GM19372 (cell line): ENCODE measurements around the gene ELK4.

ENCODE experiments used
- ATAC-seq: cut with Tn5 transposase; IDR thresholded peaks from one replicate; pipeline ENCODE4 v1.9.1; 2021; ENCODE audit warnings: mild to moderate bottlenecking, low read depth, moderate library complexity; ENCODE audit not compliant: unreplicated experiment

ELK4 gene

GRCh38 chr1:205598841-205599668, 32.8 kb downstream of the ELK4 start:
- no peak for ATAC-seq

GRCh38 chr1:205597691-205598314, 34.0 kb downstream of the ELK4 start:
- no peak for ATAC-seq

- no peak for ATAC-seq
These were observed 34.9 kb downstream of the ELK4 start for GRCh38 chr1:205596876-205597275.

- ATAC-seq = no peak
These were observed 36.0 kb downstream of the ELK4 start for GRCh38 chr1:205595861-205596260.

GRCh38 chr1:205595435-205595834, 36.4 kb downstream of the ELK4 start:
- no peak for ATAC-seq

GRCh38 chr1:205594846-205595245, 37.0 kb downstream of the ELK4 start:
- ATAC-seq = no peak

- ATAC-seq = no peak
These were observed 37.8 kb downstream of the ELK4 start for GRCh38 chr1:205593967-205594366.

- no peak for ATAC-seq
These were observed 38.3 kb downstream of the ELK4 start for GRCh38 chr1:205593532-205593931.

GRCh38 chr1:205592443-205593003, 39.3 kb downstream of the ELK4 start:
- ATAC-seq = no peak

GRCh38 chr1:205591522-205592351, 40.1 kb downstream of the ELK4 start:
- peak; percentile 69 for ATAC-seq

- ATAC-seq = no peak
These were observed 40.9 kb downstream of the ELK4 start for GRCh38 chr1:205590777-205591513.

- ATAC-seq = no peak
These were observed 41.4 kb downstream of the ELK4 start for GRCh38 chr1:205590457-205590768.

GRCh38 chr1:205589618-205590456, 42.0 kb downstream of the ELK4 start:
- ATAC-seq = no peak

- ATAC-seq = no peak
These were observed 42.8 kb downstream of the ELK4 start for GRCh38 chr1:205589046-205589445.

- ATAC-seq = no peak
These were observed 43.2 kb downstream of the ELK4 start for GRCh38 chr1:205588636-205589035.

GRCh38 chr1:205587581-205587980, 44.2 kb downstream of the ELK4 start:
- ATAC-seq = no peak

- ATAC-seq = no peak
These were observed 45.7 kb downstream of the ELK4 start for GRCh38 chr1:205585835-205586785.

GRCh38 chr1:205585169-205585834, 46.5 kb downstream of the ELK4 start:
- ATAC-seq = no peak
